Spleen (tissue), 11 donors: ENCODE measurements around the gene ARSH. TPM values are rescaled to one million over a fixed set of nuclear protein-coding genes. Genes with fewer than 3 reads are reported as not detected.

Experiments used
- DNase-seq: peaks from one replicate; pipeline ENCODE4 v3.0.0-alpha.2; 2020
- H3K27ac ChIP-seq, 8 donors: fragments of 200-600 bp; sonication (generic) in 7 of 8; 1 replicate in 4 of 8; 2 replicates in 4 of 8; pipeline versions ENCODE4 v1.5.0 to v1.8.0; 2016 to 2021; ENCODE audit warnings: inconsistent platforms in 4 of 8, mild to moderate bottlenecking in 4 of 8, moderate library complexity in 1 of 8
- H3K27me3 ChIP-seq, 7 donors: fragments of 200-600 bp; sonication (generic) in 6 of 7; replicated peaks in 1 of 7; 1 replicate in 4 of 7; 2 replicates in 3 of 7; pipeline versions ENCODE4 v1.5.0 to v1.8.0; 2016 to 2021; ENCODE audit warnings: inconsistent platforms in 3 of 7, mild to moderate bottlenecking in 1 of 7
- H3K36me3 ChIP-seq, 6 donors: fragments of 200-600 bp; sonication (generic) in 5 of 6; 1 replicate in 4 of 6; 2 replicates in 2 of 6; pipeline versions ENCODE4 v1.5.0 to v1.8.0; 2016 to 2021; ENCODE audit warnings: inconsistent platforms in 2 of 6
- H3K4me1 ChIP-seq, 6 donors: fragments of 200-600 bp; sonication (generic) in 5 of 6; 1 replicate in 3 of 6; 2 replicates in 3 of 6; pipeline versions ENCODE4 v1.5.0 to v1.8.0; 2016 to 2021; ENCODE audit warnings: inconsistent platforms in 3 of 6
- H3K4me3 ChIP-seq, 8 donors: fragments of 200-600 bp; sonication (generic) in 7 of 8; 1 replicate in 4 of 8; 2 replicates in 4 of 8; pipeline versions ENCODE4 v1.5.0 to v1.8.0; 2016 to 2021; ENCODE audit warnings: inconsistent platforms in 4 of 8, mild to moderate bottlenecking in 4 of 8, moderate library complexity in 2 of 8
- H3K9me3 ChIP-seq, 8 donors: fragments of 200-600 bp; sonication (generic) in 7 of 8; 1 replicate in 4 of 8; 2 replicates in 4 of 8; pipeline versions ENCODE4 v1.5.0 to v1.8.0; 2016 to 2021; ENCODE audit warnings: inconsistent platforms in 4 of 8
- POLR2A ChIP-seq, 3 donors: fragments of 450-650 bp; IDR thresholded peaks; one replicate each; pipeline ENCODE4 v1.5.1; 2017; ENCODE audit warnings: antibody characterized with exemption in 3 of 3, mild to moderate bottlenecking in 1 of 3
- POLR2AphosphoS5 ChIP-seq, 3 donors: sonication (generic); formaldehyde crosslinking; IDR thresholded peaks; one replicate each; pipeline ENCODE4 v1.5.1; 2017; ENCODE audit warnings: antibody characterized with exemption in 3 of 3
- WGBS, 5 donors: extraction: QIAGEN DNeasy Blood & Tissue Kit in 3 of 5; methylation state at CpG; one replicate each; pipeline versions ENCODE4 v1.1.5 to v1.1.7; 2013 to 2018; 5-methylcytosine and 5-hydroxymethylcytosine counted together
- intact Hi-C: fragments of 100-400 bp; cut with DNase I; formaldehyde crosslinking; loops from one replicate; pipeline ENCODE4 v1.15.0; 2023; ENCODE audit warnings: low total_unique reads
- polyA plus RNA-seq, 3 donors: library from polyadenylated mRNA; stranded (reverse); fragments of 200-250 nt; gene quantifications; one replicate each; pipeline ENCODE4 v1.2.1, GENCODE V29; 2013
- small RNA-seq, 4 donors: library from RNA; depleted of rRNA; stranded (forward); fragments of <200 nt; gene quantifications; one replicate each; pipeline ENCODE3, GENCODE V24; 2016
- total RNA-seq, 7 donors: library from RNA; depleted of rRNA in 3 of 7; stranded (reverse); fragments of >200 nt in 3 of 7; fragmentation: NEBNext Ultra II Directional in 4 of 7; extraction: Animal tissue kit (Norgen Biotek cat#: 25700) in 4 of 7; gene quantifications; one replicate each; pipeline versions ENCODE4 v1.1.0 to v1.2.1, GENCODE V29; 2016 to 2021
- TF ChIP-seq, protein P1 (sequence below), 11 experiments: fragments of 200-600 bp in 7 of 11; fragments of 450-650 bp in 4 of 11; sonication (generic) in 4 of 11; IDR thresholded peaks in 8 of 11; conservative IDR thresholded peaks in 3 of 11; 1 replicate in 7 of 11; 2 replicates in 4 of 11; pipeline versions ENCODE4 v1.4.0 to v1.8.0; 2016 to 2021; ENCODE audit warnings: antibody characterized with exemption in 11 of 11, inconsistent platforms in 4 of 11, mild to moderate bottlenecking in 1 of 11
- donor health status: healthy with polysubstance abuse.
- donor health status: DM: no; HTN: no; CAD: no; lungs with moderate emphysema.
- donor health status: DM: no; HTN: no; CAD: no.
- donor health status: Bipolar disorder and iron deficiency.
- donor health status: healthy.
- donor health status: DM: no; HTN: no; CAD: no.
- donor health status: DM: yes; HTN: yes; CAD: no.

Gene ARSH
- total and polyA plus RNA-seq, 10 donors, result not detected

DNA sequence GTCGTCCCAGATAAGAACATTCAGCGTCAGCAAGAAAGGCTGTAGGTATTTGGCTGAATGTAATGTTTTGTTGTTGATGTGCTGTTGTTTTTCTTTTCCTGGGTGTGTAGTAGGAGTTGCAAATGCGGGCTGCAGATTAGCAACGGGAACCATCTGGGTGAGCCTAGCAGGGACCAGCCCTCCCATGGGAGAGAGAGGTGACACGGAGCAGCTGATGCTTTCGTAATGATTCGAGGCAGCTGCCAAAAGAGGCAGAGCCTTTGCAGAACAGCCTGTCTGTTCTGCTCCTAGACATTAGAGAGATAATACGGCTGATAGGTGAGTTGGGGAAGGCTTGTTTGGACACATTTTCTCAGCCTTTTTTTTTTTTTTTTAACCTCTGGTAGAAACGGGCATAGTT is 60.2 kb downstream of the ARSH start:
- Histone ChIP-seq H3K4me1 (no peaks in the 10 kb centered on the region), H3K36me3 (no peaks in the 10 kb centered on the region), H3K9me3 (peaks cover 0 to 5% (median 0%) of the 10 kb centered on the region in 8 donors), H3K4me3 (no peak overlapping the region), H3K27ac (no peak overlapping the region), H3K27me3 (peaks cover 0 to under 1% (median 0%) of the 10 kb centered on the region in 7 donors)
- intact Hi-C loops, result no loop called here
- 38 to 49% (median 45%) methylated on average over 8 to 9 of the region's 9 CpGs for WGBS, 5 donors
- TF ChIP-seq POLR2A (IDR thresholded peaks at IDR 0.05) (no peak), POLR2AphosphoS5 (IDR thresholded peaks at IDR 0.05) (no peak)
- TF ChIP-seq, protein P1, sequence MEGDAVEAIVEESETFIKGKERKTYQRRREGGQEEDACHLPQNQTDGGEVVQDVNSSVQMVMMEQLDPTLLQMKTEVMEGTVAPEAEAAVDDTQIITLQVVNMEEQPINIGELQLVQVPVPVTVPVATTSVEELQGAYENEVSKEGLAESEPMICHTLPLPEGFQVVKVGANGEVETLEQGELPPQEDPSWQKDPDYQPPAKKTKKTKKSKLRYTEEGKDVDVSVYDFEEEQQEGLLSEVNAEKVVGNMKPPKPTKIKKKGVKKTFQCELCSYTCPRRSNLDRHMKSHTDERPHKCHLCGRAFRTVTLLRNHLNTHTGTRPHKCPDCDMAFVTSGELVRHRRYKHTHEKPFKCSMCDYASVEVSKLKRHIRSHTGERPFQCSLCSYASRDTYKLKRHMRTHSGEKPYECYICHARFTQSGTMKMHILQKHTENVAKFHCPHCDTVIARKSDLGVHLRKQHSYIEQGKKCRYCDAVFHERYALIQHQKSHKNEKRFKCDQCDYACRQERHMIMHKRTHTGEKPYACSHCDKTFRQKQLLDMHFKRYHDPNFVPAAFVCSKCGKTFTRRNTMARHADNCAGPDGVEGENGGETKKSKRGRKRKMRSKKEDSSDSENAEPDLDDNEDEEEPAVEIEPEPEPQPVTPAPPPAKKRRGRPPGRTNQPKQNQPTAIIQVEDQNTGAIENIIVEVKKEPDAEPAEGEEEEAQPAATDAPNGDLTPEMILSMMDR (IDR thresholded peaks at IDR 0.05 in 8 of 11, conservative IDR thresholded peaks at IDR 0.05 in 3 of 11), result no peak
- no peak for DNase-seq

DNA sequence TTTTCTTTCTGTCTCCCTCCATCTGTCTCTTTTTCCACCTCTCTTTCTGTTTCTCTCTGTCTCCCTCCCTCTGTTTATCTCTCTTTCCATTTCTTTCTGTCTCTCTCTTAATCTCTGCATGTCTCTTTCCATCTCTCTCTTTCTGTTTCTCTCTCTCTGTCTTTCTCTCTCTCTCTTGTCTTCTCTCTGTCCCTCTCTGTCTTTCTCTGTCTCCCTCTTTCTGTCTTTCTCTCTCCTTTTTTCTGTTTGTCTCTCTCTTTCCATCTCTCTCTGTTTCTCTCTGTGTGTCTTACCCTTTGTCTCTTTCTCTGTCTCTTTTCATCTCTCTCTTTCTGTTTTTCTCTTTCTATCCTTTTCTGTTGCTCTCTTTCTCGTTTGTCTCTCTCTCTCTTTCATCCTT is 69.6 kb downstream of the ARSH start:
- H3K4me3 ChIP-seq, result no peak overlapping the region
- TF ChIP-seq POLR2A (IDR thresholded peaks at IDR 0.05), result no peak
- no peak for TF ChIP-seq POLR2AphosphoS5 (IDR thresholded peaks at IDR 0.05)
- TF ChIP-seq, protein P1 (IDR thresholded peaks at IDR 0.05 in 8 of 11, conservative IDR thresholded peaks at IDR 0.05 in 3 of 11), result no peak
- no peaks in the 10 kb centered on the region for H3K9me3 ChIP-seq
- DNase-seq, result no peak
- no peaks in the 10 kb centered on the region for H3K4me1 ChIP-seq
- 8 to 38% (median 26%) methylated on average over 1 of the region's 1 CpG for whole genome bisulfite sequencing, 5 donors
- H3K36me3 ChIP-seq, result no peaks in the 10 kb centered on the region
- peaks cover 0 to 9% (median 0%) of the 10 kb centered on the region in 7 donors for H3K27me3 ChIP-seq
- H3K27ac ChIP-seq, result no peak overlapping the region
- intact Hi-C loops, result no loop called here

DNA sequence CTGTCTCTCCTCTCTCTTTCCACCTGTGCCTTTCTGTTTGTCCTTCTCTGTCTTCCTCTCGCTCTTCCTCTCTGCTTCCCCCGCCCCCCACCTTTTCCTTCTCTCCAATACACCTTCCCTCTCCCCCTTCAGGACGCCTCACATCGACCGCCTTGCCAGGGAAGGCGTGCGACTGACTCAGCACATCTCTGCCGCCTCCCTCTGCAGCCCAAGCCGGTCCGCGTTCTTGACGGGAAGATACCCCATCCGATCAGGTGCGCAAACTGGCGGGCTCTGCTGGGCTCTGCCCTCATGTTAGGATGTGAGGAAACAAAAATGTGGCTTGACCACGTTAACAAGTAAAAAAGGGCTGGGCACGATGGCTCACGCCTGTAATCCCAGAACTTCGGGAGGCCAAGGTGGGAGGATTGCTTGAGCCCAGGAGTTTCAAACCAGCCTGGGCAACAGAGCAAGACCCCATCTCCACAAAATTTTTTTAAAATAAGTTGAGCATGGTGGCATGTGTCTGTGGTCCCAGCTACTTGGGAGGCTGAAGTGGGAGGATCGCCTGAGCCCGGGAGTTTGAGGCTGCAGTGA is 70.2 kb downstream of the ARSH start:
- no peak overlapping the region for H3K27ac ChIP-seq
- intact Hi-C loops, result no loop called here
- no peaks in the 10 kb centered on the region for H3K9me3 ChIP-seq
- no peaks in the 10 kb centered on the region for H3K4me1 ChIP-seq
- H3K27me3 ChIP-seq, result peaks cover 0 to 9% (median 0%) of the 10 kb centered on the region in 7 donors
- DNase-seq, result no peak
- no peaks in the 10 kb centered on the region for H3K36me3 ChIP-seq
- H3K4me3 ChIP-seq, result no peak overlapping the region
- 51 to 59% (median 56%) methylated on average over 17 to 21 of the region's 21 CpGs for WGBS, 5 donors
- TF ChIP-seq POLR2A (IDR thresholded peaks at IDR 0.05), result no peak

Small RNAs within 50 kb of the gene (small RNA-seq; reads per million reads assigned to genes)
- 0 reads per million in 4 donors for gene RN7SL578P

Other genes starting within 250 kb of the ARSH start
- gene GYG2, start 177.6 kb upstream of the ARSH start, total RNA-seq, result under 1 TPM in 5 of 7 donors, not detected in 2; 0.22 to 0.92 (median 0.30) TPM
- under 1 TPM; 0.33 to 0.53 (median 0.38) TPM for gene GYG2, start 177.6 kb upstream of the ARSH start, polyA plus RNA-seq
- gene ARSD, start 77.2 kb upstream of the ARSH start, total RNA-seq, result 10 to 100 TPM; 11.8 to 22.0 (median 18.9) TPM
- gene ARSD, start 77.2 kb upstream of the ARSH start, polyA plus RNA-seq, result 1 to 10 TPM; 2.8 to 5.0 (median 4.7) TPM
- gene ARSF, start 34.9 kb downstream of the ARSH start, total RNA-seq, result not detected
- gene ARSF, start 34.9 kb downstream of the ARSH start, polyA plus RNA-seq, result not detected